Activated effector memory CD4-positive, alpha-beta T cell treated with anti-CD3 and anti-CD28 coated beads, Interleukin-2, amount 50 U/mL, for 16 hours (primary cell): ENCODE results near the gene AAMDC.
"Not testable (repeated sequence)": the region's sequence is repeated elsewhere in the genome, so short reads cannot be mapped to it uniquely, and the experiment has no call there.

ENCODE experiments used
- DNase-seq: peaks from one replicate; pipeline ENCODE4 v3.0.0-alpha.2; 2020

AAMDC gene

GRCh38 chr11:77822126-77822525 is 1.2 kb downstream of the AAMDC start:
- not testable (repeated sequence) for DNase-seq

GRCh38 chr11:77823775-77824174 is 2.8 kb downstream of the AAMDC start:
- no peak for DNase-seq

- DNase-seq, result no peak
Observed at GRCh38 chr11:77828926-77829325, 8.0 kb downstream of the AAMDC start.

- no peak for DNase-seq
Observed at GRCh38 chr11:77833302-77833701, 12.4 kb downstream of the AAMDC start.

- DNase-seq, result no peak
Observed at GRCh38 chr11:77842441-77843121, 21.6 kb downstream of the AAMDC start.

- not testable (repeated sequence) for DNase-seq
Observed at GRCh38 chr11:77843700-77844099, 22.8 kb downstream of the AAMDC start.

GRCh38 chr11:77851503-77851902 is 30.6 kb downstream of the AAMDC start:
- no peak for DNase-seq

GRCh38 chr11:77854838-77855237 is 33.9 kb downstream of the AAMDC start:
- no peak for DNase-seq

- DNase-seq, result not testable (repeated sequence)
Observed at GRCh38 chr11:77857906-77858457, 37.0 kb downstream of the AAMDC start.

- DNase-seq, result not testable (repeated sequence)
Observed at GRCh38 chr11:77861444-77861843, 40.5 kb downstream of the AAMDC start.

GRCh38 chr11:77865805-77866204 is 44.9 kb downstream of the AAMDC start:
- DNase-seq, result no peak

GRCh38 chr11:77866336-77866735 is 45.4 kb downstream of the AAMDC start:
- no peak for DNase-seq

GRCh38 chr11:77868744-77869143 is 47.8 kb downstream of the AAMDC start:
- no peak for DNase-seq

- DNase-seq, result no peak
Observed at GRCh38 chr11:77871855-77872254, 50.9 kb downstream of the AAMDC start.

GRCh38 chr11:77873345-77873744 is 52.4 kb downstream of the AAMDC start:
- no peak for DNase-seq

- no peak for DNase-seq
Observed at GRCh38 chr11:77874206-77874605, 53.3 kb downstream of the AAMDC start.

- no peak for DNase-seq
Observed at GRCh38 chr11:77876045-77876444, 55.1 kb downstream of the AAMDC start.

GRCh38 chr11:77878247-77878646 is 57.3 kb downstream of the AAMDC start:
- DNase-seq, result not testable (repeated sequence)

GRCh38 chr11:77879218-77879617 is 58.3 kb downstream of the AAMDC start:
- no peak for DNase-seq

GRCh38 chr11:77882396-77882795 is 61.5 kb downstream of the AAMDC start:
- DNase-seq, result no peak

GRCh38 chr11:77883775-77884174 is 62.8 kb downstream of the AAMDC start:
- no peak for DNase-seq

- no peak for DNase-seq
Observed at GRCh38 chr11:77884186-77884828, 63.4 kb downstream of the AAMDC start.

- no peak for DNase-seq
Observed at GRCh38 chr11:77884829-77885190, 63.9 kb downstream of the AAMDC start.

- DNase-seq, result no peak
Observed at GRCh38 chr11:77886401-77886800, 65.5 kb downstream of the AAMDC start.

GRCh38 chr11:77889045-77889444 is 68.1 kb downstream of the AAMDC start:
- not testable (repeated sequence) for DNase-seq
